Glutamatergic neuron (in vitro differentiated cells): ENCODE data around the gene SPAG6. TPM values are rescaled to one million over a fixed set of nuclear protein-coding genes. Genes with fewer than 3 reads are reported as not detected.
A peak's percentile ranks its signal among the peaks of the same experiment; 100 is the strongest.

Experiments used
- DNase-seq: peaks from one replicate; pipeline ENCODE4 v3.0.0; 2022
- H3K27ac Mint-ChIP-seq: one replicate; pipeline ENCODE4 v1.8.0; 2020; ENCODE audit warnings: mild to moderate bottlenecking, mixed read lengths, inconsistent platforms; ENCODE audit not compliant: unreplicated experiment
- H3K27me3 Mint-ChIP-seq: one replicate; pipeline ENCODE4 v1.8.0; 2020; ENCODE audit warnings: mild to moderate bottlenecking, moderate library complexity, mixed read lengths, inconsistent platforms; ENCODE audit not compliant: unreplicated experiment
- H3K36me3 Mint-ChIP-seq: one replicate; pipeline ENCODE4 v1.8.0; 2020; ENCODE audit warnings: mild to moderate bottlenecking, mixed read lengths, inconsistent platforms; ENCODE audit not compliant: unreplicated experiment
- H3K4me1 Mint-ChIP-seq: one replicate; pipeline ENCODE4 v1.8.0; 2020; ENCODE audit warnings: mild to moderate bottlenecking, low read depth, mixed read lengths, inconsistent platforms; ENCODE audit not compliant: unreplicated experiment
- H3K4me3 Mint-ChIP-seq: one replicate; pipeline ENCODE4 v1.8.0; 2020; ENCODE audit warnings: mild to moderate bottlenecking, mixed read lengths, inconsistent platforms; ENCODE audit not compliant: unreplicated experiment
- H3K9me3 Mint-ChIP-seq: one replicate; pipeline ENCODE4 v1.8.0; 2020; ENCODE audit warnings: mild to moderate bottlenecking, moderate library complexity, mixed read lengths, inconsistent platforms; ENCODE audit not compliant: unreplicated experiment
- total RNA-seq: library from RNA; stranded (reverse); fragmentation: NEBNext Ultra II Directional; extraction: Animal tissue kit (Norgen Biotek cat#: 25700); gene quantifications from one replicate; pipeline ENCODE4 v1.2.1, GENCODE V29; 2021; ENCODE audit not compliant: unreplicated experiment
- TF ChIP-seq, protein P1 (sequence below): fragments of 200-600 bp; sonication (generic); IDR thresholded peaks from one replicate; pipeline ENCODE4 v1.5.0; 2021; ENCODE audit not compliant: partially characterized antibody, unreplicated experiment

SPAG6 gene
- total RNA-seq, 1 donor from 2014 or later = not detected

DNA sequence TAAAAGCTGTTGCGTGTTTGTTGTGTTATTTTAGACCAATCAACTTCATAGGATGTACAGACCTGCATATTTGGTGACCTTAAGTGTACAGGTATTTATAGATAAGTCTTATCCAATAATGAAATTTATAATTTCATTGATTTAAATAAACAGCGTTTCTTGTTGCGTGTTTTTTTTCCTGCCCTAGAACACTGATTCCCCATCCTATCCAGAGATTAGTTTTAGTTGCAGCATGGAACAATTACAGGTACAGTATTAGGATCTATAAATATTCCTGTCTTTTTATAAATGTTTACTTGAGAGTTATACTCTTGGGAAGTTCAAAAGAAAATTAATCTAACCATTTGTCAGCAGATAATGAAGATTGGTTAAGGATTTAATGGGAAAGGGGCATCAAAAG lies 26.5 kb upstream of the SPAG6 start:
- peaks cover 20% of the 10 kb centered on the region for H3K9me3 Mint-ChIP-seq
- TF ChIP-seq, protein P1, sequence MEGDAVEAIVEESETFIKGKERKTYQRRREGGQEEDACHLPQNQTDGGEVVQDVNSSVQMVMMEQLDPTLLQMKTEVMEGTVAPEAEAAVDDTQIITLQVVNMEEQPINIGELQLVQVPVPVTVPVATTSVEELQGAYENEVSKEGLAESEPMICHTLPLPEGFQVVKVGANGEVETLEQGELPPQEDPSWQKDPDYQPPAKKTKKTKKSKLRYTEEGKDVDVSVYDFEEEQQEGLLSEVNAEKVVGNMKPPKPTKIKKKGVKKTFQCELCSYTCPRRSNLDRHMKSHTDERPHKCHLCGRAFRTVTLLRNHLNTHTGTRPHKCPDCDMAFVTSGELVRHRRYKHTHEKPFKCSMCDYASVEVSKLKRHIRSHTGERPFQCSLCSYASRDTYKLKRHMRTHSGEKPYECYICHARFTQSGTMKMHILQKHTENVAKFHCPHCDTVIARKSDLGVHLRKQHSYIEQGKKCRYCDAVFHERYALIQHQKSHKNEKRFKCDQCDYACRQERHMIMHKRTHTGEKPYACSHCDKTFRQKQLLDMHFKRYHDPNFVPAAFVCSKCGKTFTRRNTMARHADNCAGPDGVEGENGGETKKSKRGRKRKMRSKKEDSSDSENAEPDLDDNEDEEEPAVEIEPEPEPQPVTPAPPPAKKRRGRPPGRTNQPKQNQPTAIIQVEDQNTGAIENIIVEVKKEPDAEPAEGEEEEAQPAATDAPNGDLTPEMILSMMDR = no peak
- H3K27me3 Mint-ChIP-seq = peaks cover 30% of the 10 kb centered on the region
- no peak for DNase-seq
- H3K4me1 Mint-ChIP-seq = peaks cover 10% of the 10 kb centered on the region
- H3K27ac Mint-ChIP-seq = no peak overlapping the region
- H3K4me3 Mint-ChIP-seq = no peak overlapping the region
- peaks cover 4% of the 10 kb centered on the region for H3K36me3 Mint-ChIP-seq

DNA sequence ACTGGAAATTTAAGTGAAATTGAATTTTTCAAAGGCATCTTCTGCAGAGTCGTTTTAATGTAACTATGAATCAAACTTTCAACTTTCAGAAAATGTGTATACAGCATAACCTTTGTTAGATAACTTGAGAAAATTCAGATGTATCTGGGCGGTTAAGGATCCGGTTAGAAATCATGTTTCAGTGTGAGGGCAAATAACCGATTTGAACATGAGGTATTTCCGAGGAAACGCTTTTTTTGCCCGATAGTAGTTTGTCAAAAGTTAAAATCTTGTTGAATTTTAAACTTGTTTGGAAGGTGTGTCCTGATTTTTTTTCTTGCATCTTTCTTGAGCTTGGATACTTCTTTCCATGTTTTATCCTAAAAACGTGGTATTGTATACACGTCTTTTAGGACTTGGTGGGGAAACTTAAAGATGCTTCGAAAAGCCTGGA lies 25.7 kb upstream of the SPAG6 start:
- peaks cover 12% of the 10 kb centered on the region for H3K4me1 Mint-ChIP-seq
- TF ChIP-seq, protein P1 = no peak
- no peak for DNase-seq
- peak overlapping the region; percentile 92 for H3K4me3 Mint-ChIP-seq
- H3K9me3 Mint-ChIP-seq = peaks cover 22% of the 10 kb centered on the region
- peaks cover 4% of the 10 kb centered on the region for H3K36me3 Mint-ChIP-seq
- H3K27me3 Mint-ChIP-seq = peaks cover 36% of the 10 kb centered on the region
- H3K27ac Mint-ChIP-seq = peak overlapping the region; percentile 86

DNA sequence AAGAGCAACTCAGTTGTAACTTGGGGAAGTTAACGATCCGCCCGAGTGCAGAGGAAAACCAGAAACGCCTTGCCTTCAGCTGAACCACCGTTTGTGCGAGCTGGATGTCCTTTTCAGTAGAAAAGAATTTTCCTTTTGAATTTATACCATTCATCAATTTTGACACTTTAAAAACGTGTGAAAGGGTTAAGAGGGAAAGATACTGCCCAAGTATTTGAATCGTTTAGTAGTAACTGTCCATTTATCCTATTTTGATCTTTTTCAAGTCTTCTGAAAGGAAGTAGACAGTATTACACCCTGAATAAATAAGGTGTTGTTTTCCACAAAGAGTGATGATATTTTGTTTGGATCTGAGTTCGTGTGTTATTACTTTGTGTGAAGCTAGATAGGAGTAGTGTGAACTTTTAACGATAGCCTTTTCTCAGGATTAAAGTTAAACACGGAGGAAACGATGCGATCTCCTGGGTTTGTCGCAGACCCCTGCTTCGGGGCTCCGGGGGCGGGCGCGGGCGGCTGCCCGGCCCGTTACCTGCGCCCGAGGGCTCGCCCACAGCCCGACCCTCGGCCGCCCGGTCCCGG lies 25.2 kb upstream of the SPAG6 start:
- Mint-ChIP-seq H3K4me1 (peaks cover 16% of the 10 kb centered on the region), H3K4me3 (peak overlapping the region; percentile 92), H3K36me3 (peaks cover 4% of the 10 kb centered on the region), H3K27me3 (peaks cover 41% of the 10 kb centered on the region), H3K27ac (peak overlapping the region; percentile 86), H3K9me3 (peaks cover 24% of the 10 kb centered on the region)
- TF ChIP-seq, protein P1 = no peak
- no peak for DNase-seq

DNA sequence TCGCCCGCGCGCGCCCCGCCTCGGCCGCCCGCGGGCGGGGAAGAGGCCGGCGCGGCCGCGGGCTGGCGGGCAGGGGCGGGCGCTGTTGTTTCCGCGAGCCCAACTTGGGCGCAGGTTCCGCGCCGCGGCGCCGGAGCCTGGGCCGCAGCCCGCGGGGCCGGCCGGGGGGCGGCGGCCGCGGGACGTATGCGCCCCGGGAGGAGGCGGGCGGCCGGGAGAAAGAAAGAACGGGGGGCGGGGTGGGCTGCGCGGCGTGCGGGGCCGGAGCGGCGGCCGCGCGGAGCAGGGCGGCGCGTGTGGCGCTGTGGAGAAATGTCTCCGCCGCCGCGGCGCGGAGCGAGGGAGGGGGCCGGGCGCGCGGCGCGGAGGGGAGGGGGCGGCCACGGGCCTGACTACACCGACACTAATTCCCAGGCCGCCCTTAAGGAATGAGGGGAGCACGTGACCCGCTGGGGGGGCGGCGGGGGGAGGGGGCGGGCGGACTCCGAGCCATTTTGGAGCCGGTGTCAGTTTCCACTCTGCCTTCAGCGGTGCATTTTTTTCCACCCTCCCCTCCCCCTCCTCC lies 24.6 kb upstream of the SPAG6 start, which contains the start of gene BMI1:
Gene BMI1, plus strand, starts transcription at position 509 of the 565 bp plus-strand sequence. CDS start 5,351 bp downstream, outside the sequence.
- Mint-ChIP-seq H3K36me3 (peaks cover 4% of the 10 kb centered on the region), H3K27me3 (peaks cover 39% of the 10 kb centered on the region), H3K27ac (peak within 1 kb of the TSS; percentile 86), H3K9me3 (peaks cover 21% of the 10 kb centered on the region), H3K4me1 (peaks cover 17% of the 10 kb centered on the region), H3K4me3 (peak within 1 kb of the TSS; percentile 93)
- DNase-seq = peak; percentile 74
- TF ChIP-seq, protein P1 = no peak
